CD4-positive, alpha-beta T cell treated with Interferon alpha-2 for 1 hour (primary cell): Measurements from ENCODE around the gene ACAP3.

ENCODE experiments used
- DNase-seq, 2 donors: peaks; one replicate each; pipeline ENCODE4 v3.0.0-alpha.2; 2020 to 2022

ACAP3 gene

GRCh38 chr1:1313500-1314236 lies 5.9 kb upstream of the ACAP3 start:
- DNase-seq = no peak

- DNase-seq = no peak
These were observed 5.0 kb upstream of the ACAP3 start for GRCh38 chr1:1312450-1313314.

- DNase-seq = no peak
These were observed 3.7 kb upstream of the ACAP3 start for GRCh38 chr1:1311107-1312104.

- no peak for DNase-seq
These were observed 2.8 kb upstream of the ACAP3 start for GRCh38 chr1:1310476-1311053.

- DNase-seq = no peak
These were observed 2.3 kb upstream of the ACAP3 start for GRCh38 chr1:1310109-1310385.

GRCh38 chr1:1309251-1310108 lies 1.8 kb upstream of the ACAP3 start:
- no peak for DNase-seq

- DNase-seq = no peak
These were observed 1.1 kb upstream of the ACAP3 start for GRCh38 chr1:1308756-1309250.

- no peak for DNase-seq
These were observed 338 bp downstream of the ACAP3 start for GRCh38 chr1:1307261-1307922.

GRCh38 chr1:1306661-1307260 lies 969 bp downstream of the ACAP3 start:
- DNase-seq = no peak

- no peak for DNase-seq
These were observed 1.6 kb downstream of the ACAP3 start for GRCh38 chr1:1306070-1306660.

- DNase-seq = peak; percentile 59 to 70
These were observed 2.2 kb downstream of the ACAP3 start for GRCh38 chr1:1305300-1306069.

GRCh38 chr1:1304331-1305299 lies 3.1 kb downstream of the ACAP3 start:
- DNase-seq = no peak

GRCh38 chr1:1303736-1304135 lies 4.0 kb downstream of the ACAP3 start:
- DNase-seq = no peak

GRCh38 chr1:1302951-1303509 lies 4.7 kb downstream of the ACAP3 start:
- DNase-seq = no peak

GRCh38 chr1:1302006-1302430 lies 5.7 kb downstream of the ACAP3 start:
- DNase-seq = no peak

- no peak for DNase-seq
These were observed 7.4 kb downstream of the ACAP3 start for GRCh38 chr1:1300352-1300739.

- peak in 1 of 2 donors; percentile 28 for DNase-seq
These were observed 7.9 kb downstream of the ACAP3 start for GRCh38 chr1:1299686-1300351.
